Measurements from ENCODE around the gene MYH14. TPM values are rescaled to one million over a fixed set of nuclear protein-coding genes. Genes with fewer than 3 reads are reported as not detected.
A peak's percentile ranks its signal among the peaks of the same experiment; 100 is the strongest.

The MYH14 gene
- total and polyA plus RNA-seq, 2 of the 13 experiments (the other 11 are each of a cell fraction or from before 2014, with no cell fraction given) = 5.5 to 5.8 TPM

DNA sequence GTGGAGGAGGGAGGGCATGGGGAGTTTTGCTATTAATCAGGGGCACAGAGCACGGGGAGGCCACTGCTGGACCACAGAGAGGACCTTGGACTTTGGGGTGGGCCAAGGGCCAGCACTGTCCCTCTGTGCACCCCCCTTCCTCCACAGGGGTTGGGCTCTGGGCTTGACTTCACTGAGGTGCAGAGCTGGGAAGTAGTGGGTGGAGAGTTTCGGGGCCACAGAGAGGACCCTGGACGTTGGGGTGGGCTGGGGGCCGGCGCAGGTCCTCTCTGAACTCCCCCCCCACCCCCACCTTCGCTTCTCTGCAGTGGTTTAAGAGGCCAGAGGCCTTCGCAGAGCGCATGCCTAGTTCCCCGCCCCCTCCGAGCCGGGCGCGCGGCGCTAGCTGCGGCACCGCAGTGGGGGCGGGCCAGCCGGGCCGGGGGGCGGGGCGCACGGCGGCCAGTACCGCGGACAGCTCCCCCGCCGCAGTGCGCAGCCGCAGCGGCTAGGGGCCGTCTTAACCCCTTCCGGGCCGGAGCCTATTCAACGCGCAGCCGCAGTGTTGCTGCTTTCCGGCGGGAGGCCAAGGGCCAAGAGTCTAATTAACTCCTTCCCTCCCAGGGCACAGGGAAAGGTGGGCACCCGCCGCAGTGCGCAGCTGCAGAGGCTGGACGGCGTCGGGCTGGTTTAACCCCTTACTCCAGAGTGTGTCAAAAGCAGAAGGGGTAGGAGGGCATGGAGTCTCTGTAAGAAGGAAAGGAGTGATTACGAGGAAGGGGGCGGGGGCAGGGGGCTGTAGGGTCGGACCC, 122.1 kb downstream of the MYH14 start (continued):
- TF ChIP-seq MTF2 (CRISPR knock-in tag; IDR thresholded peaks at IDR 0.05; ENCODE audit: borderline replicate concordance) = no peak
- TF ChIP-seq, protein P1, sequence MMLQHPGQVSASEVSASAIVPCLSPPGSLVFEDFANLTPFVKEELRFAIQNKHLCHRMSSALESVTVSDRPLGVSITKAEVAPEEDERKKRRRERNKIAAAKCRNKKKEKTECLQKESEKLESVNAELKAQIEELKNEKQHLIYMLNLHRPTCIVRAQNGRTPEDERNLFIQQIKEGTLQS (CRISPR knock-in tag; IDR thresholded peaks at IDR 0.05) = peak; percentile 52; the same call in 1 of the 2 replicates
- no peak for TF ChIP-seq ZNF552 (CRISPR knock-in tag; IDR thresholded peaks at IDR 0.05; ENCODE audit: borderline replicate concordance)
- TF ChIP-seq, protein P2, sequence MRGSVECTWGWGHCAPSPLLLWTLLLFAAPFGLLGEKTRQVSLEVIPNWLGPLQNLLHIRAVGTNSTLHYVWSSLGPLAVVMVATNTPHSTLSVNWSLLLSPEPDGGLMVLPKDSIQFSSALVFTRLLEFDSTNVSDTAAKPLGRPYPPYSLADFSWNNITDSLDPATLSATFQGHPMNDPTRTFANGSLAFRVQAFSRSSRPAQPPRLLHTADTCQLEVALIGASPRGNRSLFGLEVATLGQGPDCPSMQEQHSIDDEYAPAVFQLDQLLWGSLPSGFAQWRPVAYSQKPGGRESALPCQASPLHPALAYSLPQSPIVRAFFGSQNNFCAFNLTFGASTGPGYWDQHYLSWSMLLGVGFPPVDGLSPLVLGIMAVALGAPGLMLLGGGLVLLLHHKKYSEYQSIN (CRISPR knock-in tag; IDR thresholded peaks at IDR 0.05; ENCODE audit: borderline replicate concordance) = no peak
- peak; percentile 87 for TF ChIP-seq PAXIP1 (CRISPR knock-in tag; conservative IDR thresholded peaks at IDR 0.05)
- TF ChIP-seq ZNF891 (CRISPR knock-in tag; IDR thresholded peaks at IDR 0.05) = peak; percentile 75; the same call in 1 of the 2 replicates
- peak; percentile 48; the same call in 1 of the 2 replicates for TF ChIP-seq ZNF543 (CRISPR knock-in tag; IDR thresholded peaks at IDR 0.05)
- TF ChIP-seq ZNF225 (CRISPR knock-in tag; IDR thresholded peaks at IDR 0.05) = no peak; the same call in 1 of the 2 replicates
- TF ChIP-seq, protein P3, sequence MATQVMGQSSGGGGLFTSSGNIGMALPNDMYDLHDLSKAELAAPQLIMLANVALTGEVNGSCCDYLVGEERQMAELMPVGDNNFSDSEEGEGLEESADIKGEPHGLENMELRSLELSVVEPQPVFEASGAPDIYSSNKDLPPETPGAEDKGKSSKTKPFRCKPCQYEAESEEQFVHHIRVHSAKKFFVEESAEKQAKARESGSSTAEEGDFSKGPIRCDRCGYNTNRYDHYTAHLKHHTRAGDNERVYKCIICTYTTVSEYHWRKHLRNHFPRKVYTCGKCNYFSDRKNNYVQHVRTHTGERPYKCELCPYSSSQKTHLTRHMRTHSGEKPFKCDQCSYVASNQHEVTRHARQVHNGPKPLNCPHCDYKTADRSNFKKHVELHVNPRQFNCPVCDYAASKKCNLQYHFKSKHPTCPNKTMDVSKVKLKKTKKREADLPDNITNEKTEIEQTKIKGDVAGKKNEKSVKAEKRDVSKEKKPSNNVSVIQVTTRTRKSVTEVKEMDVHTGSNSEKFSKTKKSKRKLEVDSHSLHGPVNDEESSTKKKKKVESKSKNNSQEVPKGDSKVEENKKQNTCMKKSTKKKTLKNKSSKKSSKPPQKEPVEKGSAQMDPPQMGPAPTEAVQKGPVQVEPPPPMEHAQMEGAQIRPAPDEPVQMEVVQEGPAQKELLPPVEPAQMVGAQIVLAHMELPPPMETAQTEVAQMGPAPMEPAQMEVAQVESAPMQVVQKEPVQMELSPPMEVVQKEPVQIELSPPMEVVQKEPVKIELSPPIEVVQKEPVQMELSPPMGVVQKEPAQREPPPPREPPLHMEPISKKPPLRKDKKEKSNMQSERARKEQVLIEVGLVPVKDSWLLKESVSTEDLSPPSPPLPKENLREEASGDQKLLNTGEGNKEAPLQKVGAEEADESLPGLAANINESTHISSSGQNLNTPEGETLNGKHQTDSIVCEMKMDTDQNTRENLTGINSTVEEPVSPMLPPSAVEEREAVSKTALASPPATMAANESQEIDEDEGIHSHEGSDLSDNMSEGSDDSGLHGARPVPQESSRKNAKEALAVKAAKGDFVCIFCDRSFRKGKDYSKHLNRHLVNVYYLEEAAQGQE (IDR thresholded peaks at IDR 0.05; ENCODE audit: borderline replicate concordance in 1 of 2, low read depth in 1 of 2, low read length in 2 of 2) = peak; percentile 96 to 97
- TF ChIP-seq SIX1 (CRISPR knock-in tag; IDR thresholded peaks at IDR 0.05; ENCODE audit: borderline replicate concordance) = no peak
- TF ChIP-seq, protein P4, sequence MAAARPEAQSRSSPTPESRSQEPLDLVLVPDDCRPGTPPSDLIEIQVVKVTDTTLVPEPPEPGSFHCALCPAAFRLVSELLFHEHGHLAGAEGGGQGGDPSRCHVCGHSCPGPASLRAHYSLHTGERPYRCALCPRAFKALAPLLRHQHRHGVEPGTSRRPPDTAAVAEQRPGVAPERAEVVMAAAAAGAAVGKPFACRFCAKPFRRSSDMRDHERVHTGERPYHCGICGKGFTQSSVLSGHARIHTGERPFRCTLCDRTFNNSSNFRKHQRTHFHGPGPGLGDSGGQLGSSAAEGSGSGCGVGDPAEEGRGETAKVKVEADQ (CRISPR knock-in tag; IDR thresholded peaks at IDR 0.05; ENCODE audit: borderline replicate concordance) = peak; percentile 96
- no peak for TF ChIP-seq ZNF317 (CRISPR knock-in tag; IDR thresholded peaks at IDR 0.05)
- TF ChIP-seq NCOA5 (CRISPR knock-in tag; IDR thresholded peaks at IDR 0.05) = no peak
- peak; percentile 89 for TF ChIP-seq ETV6 (CRISPR knock-in tag; conservative IDR thresholded peaks at IDR 0.05)
- TF ChIP-seq SRSF1 (optimal IDR thresholded peaks at IDR 0.05; ENCODE audit: low read depth, low read length) = no peak
